Gastroesophageal sphincter (tissue), 4 donors: Measurements from ENCODE around the gene ZFAND6. TPM values are rescaled to one million over a fixed set of nuclear protein-coding genes. Genes with fewer than 3 reads are reported as not detected.

Experiments used
- ATAC-seq: fragments of 150-250 bp; one replicate; pipeline ENCODE4 v1.9.1; 2016; ENCODE audit warnings: mild to moderate bottlenecking, moderate library complexity
- H3K27ac ChIP-seq, 4 donors: fragments of 200-600 bp; sonication (generic) in 3 of 4; 1 replicate in 3 of 4; 2 replicates in 1 of 4; pipeline ENCODE4 v1.5.1; 2016 to 2019
- H3K27me3 ChIP-seq: fragments of 200-600 bp; sonication (generic); one replicate; pipeline ENCODE4 v1.5.1; 2019
- H3K36me3 ChIP-seq, 2 donors: fragments of 200-600 bp; sonication (generic); one replicate each; pipeline ENCODE4 v1.5.1; 2019; ENCODE audit warnings: control low read depth in 1 of 2
- H3K4me1 ChIP-seq, 3 donors: fragments of 200-600 bp; sonication (generic); 1 replicate in 2 of 3; 2 replicates in 1 of 3; pipeline ENCODE4 v1.5.1; 2016 to 2019; ENCODE audit warnings: control low read depth in 2 of 3
- H3K4me3 ChIP-seq, 2 donors: fragments of 200-600 bp; sonication (generic); one replicate each; pipeline ENCODE4 v1.5.1; 2019; ENCODE audit warnings: mild to moderate bottlenecking in 1 of 2, moderate library complexity in 1 of 2
- H3K9me3 ChIP-seq, 3 donors: fragments of 200-600 bp; sonication (generic); one replicate each; pipeline ENCODE4 v1.5.1; 2017 to 2019; ENCODE audit warnings: control low read depth in 2 of 3
- EP300 ChIP-seq: sonication (generic); formaldehyde crosslinking; IDR thresholded peaks from one replicate; pipeline ENCODE4 v1.6.1; 2017; ENCODE audit warnings: antibody characterized with exemption, mild to moderate bottlenecking
- POLR2A ChIP-seq, 2 donors: fragments of 450-650 bp; IDR thresholded peaks; one replicate each; pipeline ENCODE4 v1.6.1; 2017; ENCODE audit warnings: antibody characterized with exemption in 2 of 2, mild to moderate bottlenecking in 2 of 2, moderate library complexity in 1 of 2
- POLR2AphosphoS5 ChIP-seq: sonication (generic); formaldehyde crosslinking; IDR thresholded peaks from one replicate; pipeline ENCODE4 v1.6.1; 2017; ENCODE audit warnings: antibody characterized with exemption
- WGBS, 2 donors: methylation state at CpG; one replicate each; pipeline ENCODE4 v1.1.5; 2018; ENCODE audit warnings: low coverage in 1 of 2; 5-methylcytosine and 5-hydroxymethylcytosine counted together
- total RNA-seq, 4 donors: library from RNA; depleted of rRNA; stranded (reverse); fragments of >200 nt; gene quantifications; one replicate each; pipeline ENCODE4 v1.1.0, GENCODE V29; 2016
- TF ChIP-seq, protein P1 (sequence below), 4 experiments: fragments of 200-600 bp in 2 of 4; fragments of 450-650 bp in 2 of 4; sonication (generic) in 1 of 4; IDR thresholded peaks; one replicate each; pipeline ENCODE4 v1.5.1; 2017 to 2019; ENCODE audit warnings: antibody characterized with exemption in 4 of 4, mild to moderate bottlenecking in 2 of 4, moderate library complexity in 2 of 4

ZFAND6 gene
- total RNA-seq, 4 donors from 2014 or later, result 95.6 to 137 (median 131) TPM

DNA sequence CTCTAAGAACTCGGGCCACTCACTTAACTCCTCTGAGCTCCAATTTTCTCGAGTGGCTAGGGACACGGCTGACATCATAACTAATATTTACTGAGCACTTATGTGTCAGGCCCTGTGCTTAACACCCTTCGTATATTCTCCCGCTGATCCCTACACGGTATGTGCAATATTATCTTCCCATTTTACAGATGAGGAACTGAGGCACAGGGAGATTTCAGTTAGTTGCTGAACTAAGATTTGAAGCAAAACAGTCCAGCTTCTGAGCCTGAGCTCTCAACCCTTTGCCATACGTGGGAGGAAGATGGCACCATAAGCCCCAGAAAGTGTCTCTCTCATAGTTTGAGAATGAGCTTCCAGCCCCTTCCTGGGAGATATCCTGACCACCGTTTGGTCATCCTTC, 112.9 kb downstream of the ZFAND6 start:
- Histone ChIP-seq H3K4me1 (peaks cover 0 to 17% (median 0%) of the 10 kb centered on the region in 3 donors), H3K9me3 (no peaks in the 10 kb centered on the region), H3K36me3 (peaks cover 0 to 71% of the 10 kb centered on the region in 2 donors), H3K27me3 (no peaks in the 10 kb centered on the region), H3K4me3 (no peak overlapping the region), H3K27ac (no peak overlapping the region)
- ATAC-seq, result no peak
- WGBS, 2 donors, result 65 to 68% methylated on average over 5 to 8 of the region's 8 CpGs
- TF ChIP-seq POLR2A (IDR thresholded peaks at IDR 0.05), result no peak
- TF ChIP-seq EP300, result no peak
- TF ChIP-seq POLR2AphosphoS5, result no peak
- TF ChIP-seq, protein P1, sequence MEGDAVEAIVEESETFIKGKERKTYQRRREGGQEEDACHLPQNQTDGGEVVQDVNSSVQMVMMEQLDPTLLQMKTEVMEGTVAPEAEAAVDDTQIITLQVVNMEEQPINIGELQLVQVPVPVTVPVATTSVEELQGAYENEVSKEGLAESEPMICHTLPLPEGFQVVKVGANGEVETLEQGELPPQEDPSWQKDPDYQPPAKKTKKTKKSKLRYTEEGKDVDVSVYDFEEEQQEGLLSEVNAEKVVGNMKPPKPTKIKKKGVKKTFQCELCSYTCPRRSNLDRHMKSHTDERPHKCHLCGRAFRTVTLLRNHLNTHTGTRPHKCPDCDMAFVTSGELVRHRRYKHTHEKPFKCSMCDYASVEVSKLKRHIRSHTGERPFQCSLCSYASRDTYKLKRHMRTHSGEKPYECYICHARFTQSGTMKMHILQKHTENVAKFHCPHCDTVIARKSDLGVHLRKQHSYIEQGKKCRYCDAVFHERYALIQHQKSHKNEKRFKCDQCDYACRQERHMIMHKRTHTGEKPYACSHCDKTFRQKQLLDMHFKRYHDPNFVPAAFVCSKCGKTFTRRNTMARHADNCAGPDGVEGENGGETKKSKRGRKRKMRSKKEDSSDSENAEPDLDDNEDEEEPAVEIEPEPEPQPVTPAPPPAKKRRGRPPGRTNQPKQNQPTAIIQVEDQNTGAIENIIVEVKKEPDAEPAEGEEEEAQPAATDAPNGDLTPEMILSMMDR (IDR thresholded peaks at IDR 0.05), result no peak

DNA sequence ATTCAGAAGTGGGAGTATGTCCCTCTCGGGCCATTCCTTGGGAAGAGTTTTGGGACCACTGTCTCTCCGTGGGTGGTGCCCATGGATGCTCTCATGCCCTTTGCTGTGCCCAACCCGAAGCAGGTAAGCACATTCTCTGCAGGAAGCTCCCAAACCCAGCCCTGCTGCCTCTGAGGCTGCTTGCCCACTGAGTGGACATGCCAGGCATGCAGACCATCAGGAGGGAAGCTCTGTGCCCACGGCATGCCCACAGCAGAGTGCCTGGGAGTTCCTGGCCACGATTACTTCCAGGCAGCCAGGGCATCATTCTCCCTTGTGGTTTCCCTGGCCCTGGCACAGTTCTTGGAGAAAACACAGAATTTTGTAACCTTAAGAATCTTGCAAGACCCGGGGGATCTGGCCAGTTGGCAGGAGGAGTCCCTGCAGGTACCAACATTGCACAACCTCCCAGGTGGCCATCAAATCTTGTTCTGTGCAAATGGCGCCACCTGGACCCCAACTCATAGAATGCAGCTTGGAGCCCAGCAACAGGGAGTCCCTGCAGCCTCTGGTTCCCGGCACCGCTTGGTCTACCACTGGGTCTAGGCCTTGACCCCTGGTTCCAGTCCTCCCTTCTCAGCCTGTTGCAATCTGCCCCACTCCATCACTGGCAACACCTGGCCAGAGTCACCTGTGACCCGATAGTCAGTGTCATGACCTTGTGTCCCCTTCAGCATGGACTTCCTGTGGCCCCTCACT, 113.7 kb downstream of the ZFAND6 start:
- WGBS, 2 donors, result 71% methylated on average over 4 of the region's 10 CpGs; no CpG with 5 or more reads in 1 of the 2 donors
- Histone ChIP-seq H3K4me1 (peaks cover 0 to 17% (median 0%) of the 10 kb centered on the region in 3 donors), H3K36me3 (peaks cover 0 to 74% of the 10 kb centered on the region in 2 donors), H3K9me3 (no peaks in the 10 kb centered on the region), H3K4me3 (no peak overlapping the region), H3K27ac (peak overlapping the region in 1 of 4 donors; percentile 71), H3K27me3 (no peaks in the 10 kb centered on the region)
- TF ChIP-seq POLR2AphosphoS5 (no peak), EP300 (no peak), POLR2A (IDR thresholded peaks at IDR 0.05) (no peak)
- TF ChIP-seq, protein P1 (IDR thresholded peaks at IDR 0.05), result peak in 3 of 4 experiments; percentile 58 to 74 (median 66)
- ATAC-seq, result peak; percentile 46

DNA sequence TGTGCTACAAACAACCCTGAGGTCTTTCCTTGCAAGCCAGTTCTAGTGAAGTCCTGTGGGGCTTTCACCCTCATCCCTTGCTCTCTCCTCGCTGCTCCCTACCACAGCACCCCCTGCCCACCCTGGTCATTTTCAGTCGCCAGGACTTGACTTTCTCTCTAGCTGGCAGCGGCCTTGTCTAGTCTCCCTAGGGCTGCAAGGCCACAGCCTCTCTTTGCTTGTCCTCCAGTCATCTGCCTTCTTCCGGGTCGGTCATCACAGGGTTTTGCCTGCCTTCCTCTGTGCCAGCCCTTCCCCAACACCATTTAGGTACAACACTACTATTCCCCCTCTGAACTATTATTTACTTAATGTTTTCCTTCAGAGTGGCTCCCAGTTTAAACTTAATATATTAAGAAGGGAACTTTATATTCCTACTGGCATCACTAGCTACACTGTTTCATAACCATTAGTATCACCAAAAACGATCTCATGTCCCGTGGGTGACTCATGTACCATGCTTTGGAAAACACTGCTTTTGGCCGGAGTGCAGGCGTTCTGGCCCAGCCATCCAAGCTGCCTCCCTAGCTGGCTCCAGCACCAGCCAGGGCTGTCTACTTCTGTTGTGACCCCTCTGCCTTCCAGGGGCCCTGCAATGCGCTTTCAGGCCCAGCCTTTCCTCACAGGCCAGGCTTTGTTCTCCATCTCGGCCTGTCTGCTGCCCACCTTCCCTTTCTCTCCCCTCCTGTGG, 114.7 kb downstream of the ZFAND6 start:
- WGBS, 2 donors, result 63 to 88% methylated on average over 5 to 11 of the region's 11 CpGs
- H3K36me3 ChIP-seq, result peaks cover 0 to 74% of the 10 kb centered on the region in 2 donors
- peak; percentile 83 for TF ChIP-seq POLR2AphosphoS5
- TF ChIP-seq, protein P1 (IDR thresholded peaks at IDR 0.05), result no peak
- no peak for TF ChIP-seq POLR2A (IDR thresholded peaks at IDR 0.05)
- no peak for TF ChIP-seq EP300
- no peaks in the 10 kb centered on the region for H3K27me3 ChIP-seq
- H3K4me1 ChIP-seq, result peaks cover 0 to 22% (median 0%) of the 10 kb centered on the region in 3 donors
- no peaks in the 10 kb centered on the region for H3K9me3 ChIP-seq
- no peak overlapping the region for H3K4me3 ChIP-seq
- peak; percentile 49 for ATAC-seq
- peak overlapping the region in 3 of 4 donors; percentile 30 to 71 (median 59) for H3K27ac ChIP-seq

DNA sequence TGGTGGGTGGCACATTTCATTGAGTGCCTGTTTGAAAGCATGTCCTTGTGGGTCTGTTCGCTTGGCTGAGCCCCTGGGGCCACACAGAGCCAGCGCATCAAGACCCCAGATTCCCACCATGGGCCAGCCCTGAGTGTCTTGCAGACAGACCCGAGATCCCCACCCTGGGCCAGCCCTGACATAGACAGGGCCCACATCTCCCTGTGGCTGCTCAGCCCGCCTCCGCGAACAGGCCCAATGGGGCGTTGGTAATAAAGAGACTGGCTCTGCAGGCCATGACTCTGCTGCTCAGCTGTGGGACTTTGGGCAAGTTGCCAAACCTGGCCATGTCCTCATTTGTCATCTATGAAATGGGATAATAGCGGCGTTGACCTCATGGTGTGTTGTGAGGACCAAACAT, 116.0 kb downstream of the ZFAND6 start:
- TF ChIP-seq, protein P1 (IDR thresholded peaks at IDR 0.05), result no peak
- TF ChIP-seq POLR2AphosphoS5, result no peak
- TF ChIP-seq POLR2A (IDR thresholded peaks at IDR 0.05), result no peak
- TF ChIP-seq EP300, result no peak
- 100% methylated on average over 2 of the region's 9 CpGs; no CpG with 5 or more reads in 1 of the 2 donors for WGBS, 2 donors
- Histone ChIP-seq H3K27me3 (no peaks in the 10 kb centered on the region), H3K4me1 (peaks cover 0 to 30% (median 0%) of the 10 kb centered on the region in 3 donors), H3K36me3 (peaks cover 0 to 76% of the 10 kb centered on the region in 2 donors), H3K9me3 (no peaks in the 10 kb centered on the region), H3K27ac (no peak overlapping the region), H3K4me3 (no peak overlapping the region)
- no peak for ATAC-seq
